Measurements from ENCODE around the gene PTGS1. TPM values are rescaled to one million over a fixed set of nuclear protein-coding genes. Genes with fewer than 3 reads are reported as not detected.
A peak's percentile ranks its signal among the peaks of the same experiment; 100 is the strongest.

PTGS1 gene
- total RNA-seq, 4 donors from 2014 or later = 16.0 to 36.8 (median 20.1) TPM

DNA sequence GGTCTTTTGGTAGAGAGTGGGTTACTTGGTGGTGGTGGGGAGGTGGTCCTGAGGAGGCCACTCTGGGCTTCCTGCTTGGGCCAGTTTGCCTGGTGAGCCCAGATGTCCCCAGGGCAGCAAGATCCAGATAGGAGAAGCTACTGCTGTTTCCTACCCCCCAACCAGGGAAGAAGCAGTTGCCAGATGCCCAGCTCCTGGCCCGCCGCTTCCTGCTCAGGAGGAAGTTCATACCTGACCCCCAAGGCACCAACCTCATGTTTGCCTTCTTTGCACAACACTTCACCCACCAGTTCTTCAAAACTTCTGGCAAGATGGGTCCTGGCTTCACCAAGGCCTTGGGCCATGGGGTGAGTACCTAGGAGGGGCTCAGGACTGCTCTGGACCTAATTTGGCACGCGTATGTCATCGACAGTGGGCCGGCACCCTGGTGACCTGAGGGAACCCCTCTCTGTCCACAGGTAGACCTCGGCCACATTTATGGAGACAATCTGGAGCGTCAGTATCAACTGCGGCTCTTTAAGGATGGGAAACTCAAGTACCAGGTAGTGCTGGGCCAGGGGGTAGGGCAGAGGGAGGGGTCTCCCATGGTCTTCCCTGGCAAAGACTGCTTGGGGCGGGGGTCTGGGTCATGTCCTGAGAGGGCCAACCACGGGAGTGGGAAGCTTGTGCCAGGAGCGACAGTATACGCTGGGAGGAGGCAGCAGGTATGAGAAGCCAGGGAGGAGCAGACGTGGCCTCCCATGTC lies 10.6 kb downstream of the PTGS1 start:
- ATAC-seq (ENCODE audit: low FRiP score) (no peak), DNase-seq (ENCODE audit: low spot score) (peak; percentile 10)
- no peak for TF ChIP-seq CTCF (IDR thresholded peaks at IDR 0.05)

- ATAC-seq (ENCODE audit: low FRiP score) (no peak), DNase-seq (ENCODE audit: low spot score) (no peak)
- TF ChIP-seq CTCF (IDR thresholded peaks at IDR 0.05) = no peak
These were observed 12.4 kb downstream of the PTGS1 start for GRCh38 chr9:122382901-122383850.

DNA sequence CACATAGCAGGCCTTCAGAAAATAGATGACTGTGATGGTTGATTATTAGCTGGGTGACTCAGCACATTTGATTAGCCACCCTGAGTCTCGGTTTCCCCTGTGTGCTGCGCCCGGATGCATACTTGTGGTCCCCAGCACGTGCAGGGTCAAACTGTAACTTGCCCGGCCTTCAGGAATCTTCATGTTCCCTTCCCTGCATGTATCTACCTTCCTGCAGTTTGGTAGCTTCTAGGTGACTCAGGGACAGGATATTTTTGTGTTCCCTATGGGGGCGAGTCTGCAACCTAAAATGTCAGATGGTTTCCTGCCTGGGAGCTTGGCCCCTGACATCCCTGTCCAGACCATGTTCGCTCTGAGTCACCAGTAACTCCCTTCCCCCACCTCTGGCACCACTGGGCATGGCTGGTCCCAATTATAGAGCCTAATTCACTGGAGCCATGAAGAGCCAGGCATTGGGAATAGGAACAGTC lies 13.2 kb downstream of the PTGS1 start:
- no peak for DNase-seq (ENCODE audit: low spot score)
- ATAC-seq (ENCODE audit: low FRiP score) = peak; percentile 21
- TF ChIP-seq CTCF (IDR thresholded peaks at IDR 0.05) = no peak

- no peak for TF ChIP-seq CTCF (IDR thresholded peaks at IDR 0.05)
- ATAC-seq (ENCODE audit: low FRiP score) (no peak), DNase-seq (ENCODE audit: low spot score) (no peak)
These were observed 15.6 kb downstream of the PTGS1 start for GRCh38 chr9:122386311-122386872.

DNA sequence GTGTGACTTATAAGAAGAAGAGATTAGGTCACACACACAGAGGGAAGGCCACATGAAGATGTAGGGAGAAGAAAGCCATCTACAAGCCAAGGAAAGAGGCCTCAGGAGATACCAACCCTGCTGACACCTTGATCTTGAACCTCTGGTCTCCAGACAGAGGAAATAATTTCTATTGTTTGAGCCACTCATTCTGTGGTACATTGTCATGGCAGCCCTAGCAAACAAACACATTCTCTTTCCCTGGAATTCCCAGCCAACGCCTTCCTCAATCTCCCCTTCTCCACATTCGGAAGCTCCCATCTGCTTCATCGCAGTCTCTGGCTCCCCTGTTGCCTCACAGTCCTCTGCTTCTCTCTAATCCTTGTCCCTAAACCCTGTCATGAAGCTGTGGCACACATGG lies 16.7 kb downstream of the PTGS1 start:
- no peak for TF ChIP-seq CTCF (IDR thresholded peaks at IDR 0.05)
- ATAC-seq (ENCODE audit: low FRiP score) (no peak), DNase-seq (ENCODE audit: low spot score) (no peak)

- DNase-seq (ENCODE audit: low spot score) (no peak), ATAC-seq (ENCODE audit: low FRiP score) (no peak)
- TF ChIP-seq CTCF (IDR thresholded peaks at IDR 0.05) = no peak
These were observed 18.4 kb downstream of the PTGS1 start for GRCh38 chr9:122389195-122389594.
